HG03520 (cell line): ENCODE measurements around the gene EIF2B1.
A peak's percentile ranks its signal among the peaks of the same experiment; 100 is the strongest.
"Not testable (repeated sequence)": the region's sequence is repeated elsewhere in the genome, so short reads cannot be mapped to it uniquely, and the experiment has no call there.

Experiments used
- ATAC-seq: cut with Tn5 transposase; IDR thresholded peaks from one replicate; pipeline ENCODE4 v1.9.1; 2021; ENCODE audit warnings: mild to moderate bottlenecking, moderate library complexity; ENCODE audit not compliant: unreplicated experiment

The EIF2B1 gene

DNA sequence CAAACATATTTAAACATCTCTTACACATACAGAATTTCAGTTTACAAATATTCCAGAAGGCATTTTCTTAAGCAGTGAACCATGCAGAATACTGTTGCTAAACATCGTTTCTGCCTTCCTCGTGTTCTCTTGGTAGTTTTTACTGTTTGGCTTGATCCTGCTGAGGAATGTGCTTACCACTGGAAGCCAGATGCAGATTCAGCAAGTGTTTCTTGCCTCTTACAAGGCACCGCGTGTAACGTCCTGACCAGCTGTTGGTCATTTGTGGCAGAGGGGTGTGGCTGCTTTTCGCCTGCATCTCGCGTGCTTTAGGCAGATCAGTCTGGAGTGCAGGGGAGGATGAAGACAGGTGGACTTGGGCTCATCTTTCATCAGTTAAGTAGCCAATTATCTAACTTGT, 12.4 kb downstream of the EIF2B1 start:
- no peak for ATAC-seq

DNA sequence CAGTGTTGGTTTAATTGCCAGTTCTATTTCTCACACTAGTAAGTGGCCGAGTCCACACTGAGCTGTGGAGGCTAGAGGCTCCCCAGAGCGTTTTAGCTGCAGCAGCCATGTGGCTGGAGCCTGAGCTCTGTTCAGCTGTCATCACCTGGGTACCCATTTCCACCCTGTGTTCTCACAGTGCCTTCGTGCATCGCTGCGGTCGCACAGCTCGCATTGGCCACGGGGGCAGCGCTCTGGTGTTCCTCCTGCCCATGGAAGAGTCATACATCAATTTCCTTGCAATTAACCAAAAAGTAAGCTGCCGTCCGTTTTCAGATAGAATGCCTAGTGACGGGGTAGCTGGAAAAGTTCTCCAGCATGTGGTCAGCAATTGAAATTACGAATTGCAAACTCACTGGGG, 15.9 kb downstream of the EIF2B1 start:
- no peak for ATAC-seq

DNA sequence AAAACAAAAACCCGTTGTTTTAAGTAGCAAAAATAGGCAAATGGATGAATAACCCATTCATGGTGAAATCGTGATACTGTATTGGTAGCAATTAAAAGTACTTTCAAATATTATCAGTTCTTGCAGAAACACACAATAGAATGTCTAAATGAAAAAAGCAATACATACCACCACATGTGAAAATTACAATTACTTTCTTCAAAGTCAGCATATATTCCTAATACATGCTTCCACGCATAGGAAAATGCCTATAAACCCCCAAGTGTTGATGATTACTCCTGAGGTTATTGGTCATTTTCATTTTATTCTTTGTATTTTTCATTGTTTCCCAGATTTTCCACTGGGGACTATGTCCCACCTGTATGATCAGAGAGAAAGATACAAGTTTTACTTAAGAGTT, 16.3 kb downstream of the EIF2B1 start:
- ATAC-seq, result no peak

DNA sequence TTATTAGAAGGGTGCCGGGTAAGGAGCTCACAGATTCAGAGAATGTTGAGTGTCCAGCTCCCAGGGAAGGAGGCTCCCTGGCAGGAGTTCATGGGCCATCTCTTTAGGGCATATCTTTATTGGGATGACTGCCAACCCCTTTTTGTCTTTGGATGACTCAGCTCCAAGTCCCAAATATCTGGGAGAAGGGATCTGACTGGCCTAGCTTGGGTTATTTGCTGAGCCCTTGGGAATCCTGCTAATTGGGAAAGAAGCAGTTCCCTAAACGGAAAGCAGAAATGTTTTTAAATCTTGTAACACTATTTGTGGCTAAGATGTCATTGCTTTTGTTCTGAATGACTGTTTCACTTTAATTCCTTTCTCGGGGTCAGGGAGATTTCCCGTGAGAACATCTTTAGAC, 19.0 kb downstream of the EIF2B1 start:
- ATAC-seq, result no peak

DNA sequence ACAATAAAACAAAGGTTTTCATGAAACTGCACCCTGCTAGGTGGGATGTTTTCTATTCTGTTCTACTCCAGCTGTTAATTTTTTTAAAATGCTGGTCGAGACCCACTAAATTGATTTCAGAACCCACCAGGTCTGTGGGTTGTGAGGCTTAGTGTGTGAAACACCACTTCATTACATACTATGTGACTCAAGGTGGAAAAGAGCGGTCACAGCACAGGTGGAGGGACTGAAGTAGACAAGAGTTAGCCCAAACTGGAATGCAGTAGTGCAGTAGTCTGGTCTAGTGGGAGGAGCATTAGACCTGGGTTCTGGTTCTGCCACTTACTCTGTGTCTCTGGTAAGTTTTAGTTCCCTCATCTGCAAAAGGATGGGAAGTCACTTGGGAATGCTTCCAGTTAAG, 19.4 kb downstream of the EIF2B1 start:
- no peak for ATAC-seq

DNA sequence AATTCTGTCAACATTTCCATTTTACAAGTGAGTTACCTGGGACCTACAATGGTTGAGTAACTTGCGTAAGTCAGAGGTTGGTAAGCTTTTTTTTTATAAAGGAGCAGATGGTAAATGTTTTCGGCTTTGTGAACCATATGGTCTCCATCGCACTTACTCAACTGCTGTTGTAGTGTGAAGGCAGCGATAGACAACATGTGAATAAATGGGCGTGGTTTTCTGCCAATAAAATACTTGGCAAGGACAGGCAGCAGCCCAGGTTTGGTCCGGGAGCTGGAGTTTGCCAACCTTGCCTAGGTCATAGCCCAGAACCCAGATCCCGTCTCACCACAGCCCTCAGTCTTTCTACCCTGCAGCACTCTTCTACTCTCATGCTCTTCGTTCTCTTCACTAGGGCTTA, 25.3 kb downstream of the EIF2B1 start:
- no peak for ATAC-seq

DNA sequence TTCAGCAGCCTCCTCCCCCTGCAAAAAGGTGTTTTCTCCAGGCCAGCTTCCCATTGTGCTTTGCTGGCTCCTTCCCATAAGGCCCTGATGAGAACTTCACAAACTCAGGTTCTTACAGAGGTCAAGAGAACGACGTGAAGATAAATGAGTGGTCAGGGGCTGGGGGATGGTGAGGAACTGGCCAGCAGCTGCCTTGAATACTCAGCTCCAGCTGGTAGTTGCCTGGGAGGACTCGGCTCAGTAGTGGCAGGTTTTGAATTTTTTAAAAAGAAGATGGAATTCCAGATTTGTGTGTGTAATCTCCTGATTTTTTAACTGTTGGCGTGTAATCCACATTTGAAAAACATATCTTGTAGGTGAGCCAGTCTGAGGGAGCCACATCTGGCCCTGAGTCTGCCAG, 25.7 kb downstream of the EIF2B1 start:
- ATAC-seq, result no peak

DNA sequence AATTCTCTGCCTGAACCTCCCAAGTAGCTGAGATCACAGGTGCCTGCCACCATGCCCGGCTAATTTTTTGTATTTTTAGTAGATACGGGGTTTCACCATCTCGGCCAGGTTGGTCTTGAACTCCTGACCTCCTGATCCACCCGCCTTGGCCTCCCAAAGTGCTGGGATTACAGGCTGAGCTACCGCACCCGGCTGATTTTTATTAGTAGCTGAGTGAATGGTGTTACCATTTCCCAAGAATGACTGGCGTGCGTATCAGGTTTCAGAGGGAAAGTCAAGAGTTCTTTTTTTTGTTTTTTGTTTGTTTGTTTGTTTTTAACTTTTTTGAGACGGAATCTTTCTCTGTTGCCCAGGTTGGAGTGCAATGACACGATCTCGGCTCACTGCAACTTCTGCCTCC, 30.0 kb downstream of the EIF2B1 start:
- not testable (repeated sequence) for ATAC-seq

DNA sequence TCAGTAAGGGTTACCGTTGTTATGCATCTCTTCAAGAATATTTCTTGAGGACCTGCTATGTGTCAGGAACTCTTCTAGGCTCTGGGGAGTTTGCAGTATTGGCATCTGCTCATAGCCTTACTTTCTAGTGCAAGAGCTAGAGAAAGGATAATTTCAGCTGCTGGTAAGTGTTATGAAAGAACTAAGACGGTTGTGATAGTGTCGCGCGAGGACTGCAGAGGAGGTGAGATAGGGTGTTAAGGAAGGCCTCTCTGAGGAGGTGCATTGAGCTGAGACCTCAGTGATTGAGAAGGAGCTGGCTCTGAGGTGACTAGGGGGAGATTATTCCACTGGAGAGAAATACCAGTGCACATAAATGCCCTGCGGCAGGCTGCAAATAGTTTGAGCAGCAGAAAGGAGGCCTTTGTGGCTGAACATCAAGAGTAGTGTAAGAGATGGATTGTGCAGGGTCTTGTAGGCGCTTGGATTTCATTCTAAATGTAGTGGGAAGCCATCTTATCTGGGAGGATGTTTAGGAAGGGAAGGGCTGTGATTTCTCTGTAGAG, 30.8 kb downstream of the EIF2B1 start:
- no peak for ATAC-seq

DNA sequence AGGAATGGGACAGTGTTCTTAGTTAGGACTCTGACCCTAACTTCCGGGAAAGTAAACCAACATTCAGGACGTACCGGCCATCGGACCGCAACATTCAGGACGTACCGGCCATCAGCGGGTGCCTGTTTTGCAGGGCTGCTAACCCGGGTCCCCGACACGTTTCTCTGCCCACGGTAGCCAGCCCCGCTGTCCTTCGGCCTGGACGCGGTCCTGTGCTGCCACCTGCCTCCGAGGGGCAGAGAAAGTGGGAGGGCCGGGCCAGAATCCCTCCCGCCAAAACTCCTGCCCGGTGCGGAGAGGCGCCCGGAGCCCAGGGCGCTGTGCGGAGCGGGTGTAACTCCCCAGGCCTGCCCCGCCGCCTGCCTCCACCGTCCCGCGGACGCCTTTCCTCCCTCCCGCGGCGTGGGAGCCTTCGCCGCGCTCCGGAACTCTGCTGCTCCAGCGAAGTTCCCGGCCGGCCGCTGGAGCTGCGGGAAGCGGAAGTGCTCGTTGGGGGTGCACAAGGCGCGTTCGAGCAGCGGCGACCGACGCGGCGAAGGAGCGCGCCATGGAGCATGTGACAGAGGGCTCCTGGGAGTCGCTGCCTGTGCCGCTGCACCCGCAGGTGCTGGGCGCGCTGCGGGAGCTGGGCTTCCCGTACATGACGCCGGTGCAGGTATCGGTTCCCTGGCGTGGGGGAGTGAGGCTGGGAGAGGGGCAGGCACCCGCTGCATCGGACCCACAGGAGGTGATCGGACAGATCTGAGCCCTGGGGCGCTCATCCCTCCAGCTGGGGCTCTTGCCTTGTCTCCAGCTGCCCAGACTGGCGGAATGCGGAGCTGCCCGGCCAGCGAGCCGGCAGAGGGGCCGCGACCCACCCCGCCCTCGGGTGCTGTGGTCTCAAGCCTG, 31.6 kb downstream of the EIF2B1 start, which contains the start of gene DDX55:
TSS of gene DDX55 (plus strand) at position 498 of the 888 bp plus-strand sequence. CDS start at position 548, 50 bp downstream.
- ATAC-seq, result peak; percentile 77

DNA sequence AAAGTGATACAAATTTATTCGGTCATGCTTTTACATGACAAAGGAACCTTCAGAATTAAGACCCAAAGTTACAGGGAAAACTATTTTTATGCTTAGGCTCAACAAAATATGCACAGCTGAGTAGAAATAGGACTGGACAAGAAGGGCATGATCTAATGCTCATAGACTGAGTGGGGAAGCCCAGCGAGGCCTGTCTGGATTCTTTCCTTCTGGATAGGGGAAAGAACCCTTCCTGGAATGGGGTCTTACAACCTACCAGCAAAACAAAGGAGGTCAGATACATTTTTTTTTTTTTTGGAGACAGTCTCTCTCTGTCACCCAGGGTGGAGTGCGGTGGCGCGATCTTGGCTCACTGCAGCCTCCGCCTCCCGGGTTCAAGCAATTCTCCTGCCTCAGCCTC, 33.8 kb downstream of the EIF2B1 start:
- ATAC-seq, result no peak

DNA sequence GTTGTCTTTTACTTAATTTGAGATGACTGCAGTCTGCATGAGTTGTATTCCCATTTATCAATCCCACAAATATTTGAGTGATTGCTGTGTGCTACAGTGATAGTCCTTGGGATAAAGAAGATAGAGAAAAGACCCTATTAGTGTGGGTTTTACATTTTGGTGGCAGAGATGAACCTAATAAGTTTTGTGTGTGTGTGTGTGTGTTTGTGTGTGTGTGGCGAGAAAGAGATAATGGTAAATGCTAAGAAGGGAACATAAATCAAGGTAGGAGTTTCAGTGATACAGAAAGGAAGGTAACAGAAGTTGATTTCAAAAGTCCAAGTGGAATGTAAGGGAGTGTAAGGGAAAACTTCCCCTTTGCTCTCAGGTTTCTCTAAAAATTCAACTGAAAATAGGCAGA, 34.2 kb downstream of the EIF2B1 start:
- ATAC-seq, result no peak

DNA sequence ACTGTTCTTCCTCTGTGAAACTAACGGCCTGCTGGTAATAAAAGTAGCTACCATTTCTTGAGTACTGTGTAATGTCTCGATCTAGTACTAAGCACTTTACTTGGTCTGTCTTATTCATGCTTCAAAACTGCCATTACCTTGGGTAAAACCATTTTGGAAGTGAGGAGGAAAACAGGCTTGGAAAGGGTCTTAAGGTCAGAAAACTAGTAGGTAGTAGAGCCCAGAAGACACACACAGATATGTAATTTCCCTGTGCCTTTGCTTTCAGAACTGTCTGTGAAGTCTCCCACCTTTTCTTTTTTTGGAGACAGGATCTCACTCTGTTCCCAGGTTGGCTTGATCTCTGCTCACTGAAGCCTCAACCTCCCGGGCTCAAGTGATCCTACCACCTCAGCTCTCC, 35.0 kb downstream of the EIF2B1 start:
- ATAC-seq, result no peak

DNA sequence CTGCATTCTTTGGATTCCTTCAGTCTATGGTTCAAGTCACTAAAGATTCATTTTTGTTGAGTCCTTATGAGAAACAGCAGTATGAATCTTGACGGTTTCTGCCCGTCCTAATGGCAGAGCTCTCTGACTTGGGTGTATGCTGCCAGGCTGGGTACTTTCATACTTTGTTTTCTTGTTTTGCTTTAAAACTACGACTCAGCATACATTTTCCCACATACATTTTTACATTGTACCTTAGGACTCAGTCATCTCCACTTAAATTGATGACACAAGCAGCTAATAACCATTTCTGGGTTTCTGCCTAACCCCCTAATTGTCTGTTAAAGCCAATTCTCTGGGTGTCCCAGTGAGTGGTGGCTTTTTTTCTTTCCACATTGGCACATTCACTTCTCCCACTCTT, 36.4 kb downstream of the EIF2B1 start:
- ATAC-seq, result no peak

DNA sequence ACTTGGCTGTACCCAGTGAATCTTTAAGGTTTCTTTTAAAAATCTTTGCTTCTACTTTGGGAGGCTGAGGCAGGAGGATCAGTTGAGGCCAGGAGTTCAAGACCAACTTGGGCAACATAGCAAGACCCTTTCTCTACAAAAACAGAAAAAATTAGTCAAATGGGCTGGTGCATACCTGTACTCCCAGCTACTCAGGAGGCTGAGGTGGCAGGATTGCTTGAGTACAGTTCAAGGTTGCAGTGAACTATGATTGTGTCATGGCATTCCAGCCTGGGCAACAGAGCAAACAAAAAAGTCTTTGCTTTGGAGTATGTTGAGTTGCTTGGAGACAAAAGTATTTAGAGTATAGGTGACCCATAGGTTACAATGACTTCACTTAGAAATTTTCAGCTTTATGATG, 37.8 kb downstream of the EIF2B1 start:
- no peak for ATAC-seq

DNA sequence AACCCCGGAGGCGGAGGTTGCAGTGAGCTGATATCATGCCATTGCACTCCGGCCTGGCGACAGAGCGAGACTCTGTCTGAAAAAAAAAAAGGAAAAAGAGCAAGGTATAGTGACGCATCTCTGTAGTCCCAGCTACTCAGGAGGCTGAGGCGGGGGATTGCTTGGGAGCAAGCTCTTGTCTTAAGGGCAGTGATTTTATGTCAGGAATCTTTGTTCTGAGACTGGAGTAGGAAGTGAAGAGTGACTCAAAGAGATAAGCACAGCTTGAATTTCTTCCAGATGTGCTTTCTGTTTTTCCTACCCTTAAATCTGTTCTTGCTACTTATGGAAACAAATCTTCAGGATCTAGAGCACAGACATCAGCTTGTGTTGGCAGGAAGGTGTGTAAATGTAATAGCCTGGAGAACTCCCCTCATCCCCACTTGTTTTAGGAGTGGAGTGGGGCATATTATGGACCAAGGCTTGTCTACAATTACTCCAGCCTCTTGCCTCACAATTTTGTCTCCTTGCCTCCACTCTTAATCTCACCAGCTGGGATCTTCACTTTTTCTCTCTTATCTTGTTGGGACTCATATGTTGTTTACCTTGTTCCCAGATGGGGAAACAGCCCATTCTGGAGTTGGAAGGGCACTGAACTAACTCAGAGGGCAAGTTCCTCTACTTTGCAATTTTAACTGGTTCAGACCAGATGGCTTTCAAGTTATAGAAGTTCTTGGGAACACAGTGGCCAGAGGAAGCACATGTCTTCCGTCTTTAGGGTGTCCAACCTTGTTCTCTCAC, 41.6 kb downstream of the EIF2B1 start:
- no peak for ATAC-seq

DNA sequence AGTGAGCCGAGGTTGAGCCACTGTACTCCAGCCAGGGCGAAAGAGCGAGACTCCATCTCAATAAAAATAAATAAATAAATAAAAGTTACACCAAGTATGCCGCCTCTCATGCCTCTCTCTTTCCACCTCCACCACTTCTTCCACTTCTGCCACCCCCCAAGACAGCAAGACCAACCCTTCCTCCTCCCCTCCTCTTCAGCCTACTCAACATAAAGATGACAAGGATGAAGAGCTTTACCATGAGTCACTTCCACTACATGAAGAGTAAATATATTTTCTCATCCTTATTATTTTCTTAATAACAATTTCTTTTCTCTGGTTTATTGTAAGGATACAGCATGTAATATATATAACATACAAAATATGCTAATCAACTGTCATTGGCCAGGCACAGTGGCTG, 52.7 kb downstream of the EIF2B1 start:
- ATAC-seq, result no peak

DNA sequence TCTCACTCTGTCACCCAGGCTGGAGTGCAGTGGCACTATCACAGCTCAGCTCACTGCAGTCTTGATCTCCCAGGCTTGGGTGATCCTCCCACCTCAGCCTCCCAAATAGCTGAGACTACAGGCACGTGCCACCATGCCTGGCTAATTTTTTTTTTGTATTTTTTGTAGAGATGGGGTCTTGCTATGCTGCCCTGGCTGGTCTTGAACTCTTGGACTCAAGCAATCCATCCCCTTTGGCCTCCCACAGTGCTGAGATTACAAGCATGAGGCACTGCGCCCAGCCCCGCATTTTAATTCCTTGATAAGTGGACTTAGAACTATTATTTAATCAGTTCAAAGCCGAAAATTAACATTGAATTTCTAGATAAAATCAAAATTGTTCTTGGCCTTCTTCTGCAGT, 54.7 kb downstream of the EIF2B1 start:
- ATAC-seq, result not testable (repeated sequence)

DNA sequence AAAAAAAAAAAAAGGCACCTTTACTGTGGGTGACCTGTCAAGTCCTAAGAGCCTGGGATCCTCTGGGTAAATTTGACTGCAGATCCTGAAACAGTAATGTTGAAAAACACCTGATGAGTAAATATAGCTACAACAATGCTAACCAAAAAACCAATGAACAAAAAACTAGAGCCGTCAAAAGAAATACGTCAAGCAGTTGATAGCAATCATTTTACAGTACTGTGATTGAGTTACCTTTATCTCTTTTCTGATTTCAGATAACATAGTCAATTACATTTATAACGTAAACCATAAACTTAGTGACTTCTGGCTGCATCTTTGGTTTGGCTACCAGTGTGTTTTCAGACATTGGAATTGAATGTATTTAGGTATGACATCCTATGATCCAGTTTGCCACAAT, 55.2 kb downstream of the EIF2B1 start:
- ATAC-seq, result no peak

DNA sequence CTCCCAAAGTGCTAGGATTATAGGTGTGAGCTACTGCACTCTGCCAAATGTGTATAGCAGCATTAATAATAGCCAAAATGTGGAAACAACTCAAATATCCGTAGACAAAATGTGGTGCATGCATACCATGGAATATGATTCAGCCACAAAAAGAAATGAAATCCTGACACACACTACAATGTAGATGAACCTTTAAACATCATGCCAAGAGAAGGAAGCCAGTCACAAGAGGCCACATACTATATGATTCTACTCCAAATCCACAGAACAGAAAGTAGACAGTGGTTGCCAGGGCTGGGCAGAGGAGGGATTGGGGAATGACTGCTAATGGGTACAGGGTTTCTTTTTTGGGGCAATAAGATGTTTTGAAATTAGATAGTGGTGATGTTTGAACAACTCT, 56.9 kb downstream of the EIF2B1 start:
- ATAC-seq, result no peak

DNA sequence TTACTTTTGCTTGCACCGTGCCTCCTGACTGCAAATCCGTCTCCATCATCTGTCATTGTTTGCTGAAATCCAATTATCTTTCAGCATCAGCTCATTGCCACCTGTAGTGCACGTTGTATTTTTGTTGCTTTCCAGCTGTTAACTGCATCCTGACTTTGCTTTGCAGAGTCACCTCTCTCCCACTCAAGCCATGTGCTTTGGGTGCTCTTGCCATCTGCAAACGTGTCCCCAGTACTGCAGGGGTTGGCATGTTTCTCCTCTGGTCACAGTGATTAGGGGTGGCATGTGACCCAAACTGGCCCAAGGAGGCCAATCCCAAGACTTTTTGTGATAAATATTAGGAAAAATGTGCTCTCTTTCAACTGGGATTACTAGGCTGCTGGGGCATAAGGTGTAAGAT, 59.6 kb downstream of the EIF2B1 start:
- no peak for ATAC-seq

DNA sequence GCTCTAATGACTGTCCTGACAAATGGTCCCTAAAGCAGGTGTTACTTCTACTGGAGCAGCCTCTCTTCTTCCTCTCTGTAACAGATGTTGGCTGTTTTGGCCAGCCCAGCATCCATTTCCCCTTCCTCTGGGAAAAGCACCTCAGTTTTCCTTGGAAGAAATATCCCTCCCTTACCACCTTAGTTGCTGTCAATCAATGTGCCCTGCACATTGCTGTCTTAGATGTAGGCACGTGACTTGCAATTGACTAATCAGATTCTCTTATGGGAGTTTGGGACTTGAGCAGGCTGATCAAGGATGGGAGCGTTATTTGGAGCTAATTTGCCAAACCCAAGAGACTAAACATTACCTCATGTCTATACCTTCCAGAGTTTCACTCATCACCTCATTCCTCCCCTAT, 61.1 kb downstream of the EIF2B1 start:
- no peak for ATAC-seq
